NCI-H1048 (cell line): ENCODE measurements around the gene SLA2.
A peak's percentile ranks its signal among the peaks of the same experiment; 100 is the strongest.

Experiments used
- DNase-seq: peaks from one replicate; lab custom pipeline; 2025; lab: John Stamatoyannopoulos, UW

Gene SLA2

DNA sequence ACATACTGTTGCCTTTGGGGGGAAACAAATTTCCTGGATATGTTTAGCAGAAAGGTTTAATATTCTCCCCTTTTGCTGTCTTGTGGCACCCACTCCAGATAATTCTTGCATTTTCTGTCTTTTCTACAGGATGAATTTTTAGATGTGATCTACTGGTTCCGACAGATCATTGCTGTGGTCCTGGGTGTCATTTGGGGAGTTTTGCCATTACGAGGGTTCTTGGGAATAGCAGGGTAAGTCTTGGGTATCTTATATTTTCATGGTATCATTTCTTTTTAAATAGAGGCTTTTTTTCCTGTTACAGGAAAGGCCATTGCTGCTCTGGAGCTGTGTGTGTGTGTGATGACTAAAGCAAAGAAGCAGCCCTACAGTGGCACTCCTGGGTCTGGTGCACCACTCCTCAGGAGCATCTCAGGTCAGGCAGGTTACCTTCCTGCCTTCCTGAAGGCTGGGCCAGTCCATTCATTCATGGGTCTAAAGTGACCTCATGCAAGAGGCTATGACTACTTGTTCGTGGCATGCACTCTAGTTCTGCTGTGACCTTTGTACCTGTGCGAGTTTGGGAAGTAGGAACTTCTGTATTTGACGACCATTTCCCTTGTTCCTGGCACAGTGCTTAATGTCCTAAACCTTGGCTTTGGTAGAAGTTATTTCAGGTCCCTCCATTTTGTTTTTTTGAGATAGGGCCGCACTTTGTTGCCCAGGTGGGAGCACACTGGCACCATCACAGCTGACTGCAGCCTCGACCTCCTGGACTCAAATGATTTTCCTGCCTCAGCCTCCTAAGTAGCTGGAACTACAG, 38.2 kb downstream of the SLA2 start:
- DNase-seq, result no peak

DNA sequence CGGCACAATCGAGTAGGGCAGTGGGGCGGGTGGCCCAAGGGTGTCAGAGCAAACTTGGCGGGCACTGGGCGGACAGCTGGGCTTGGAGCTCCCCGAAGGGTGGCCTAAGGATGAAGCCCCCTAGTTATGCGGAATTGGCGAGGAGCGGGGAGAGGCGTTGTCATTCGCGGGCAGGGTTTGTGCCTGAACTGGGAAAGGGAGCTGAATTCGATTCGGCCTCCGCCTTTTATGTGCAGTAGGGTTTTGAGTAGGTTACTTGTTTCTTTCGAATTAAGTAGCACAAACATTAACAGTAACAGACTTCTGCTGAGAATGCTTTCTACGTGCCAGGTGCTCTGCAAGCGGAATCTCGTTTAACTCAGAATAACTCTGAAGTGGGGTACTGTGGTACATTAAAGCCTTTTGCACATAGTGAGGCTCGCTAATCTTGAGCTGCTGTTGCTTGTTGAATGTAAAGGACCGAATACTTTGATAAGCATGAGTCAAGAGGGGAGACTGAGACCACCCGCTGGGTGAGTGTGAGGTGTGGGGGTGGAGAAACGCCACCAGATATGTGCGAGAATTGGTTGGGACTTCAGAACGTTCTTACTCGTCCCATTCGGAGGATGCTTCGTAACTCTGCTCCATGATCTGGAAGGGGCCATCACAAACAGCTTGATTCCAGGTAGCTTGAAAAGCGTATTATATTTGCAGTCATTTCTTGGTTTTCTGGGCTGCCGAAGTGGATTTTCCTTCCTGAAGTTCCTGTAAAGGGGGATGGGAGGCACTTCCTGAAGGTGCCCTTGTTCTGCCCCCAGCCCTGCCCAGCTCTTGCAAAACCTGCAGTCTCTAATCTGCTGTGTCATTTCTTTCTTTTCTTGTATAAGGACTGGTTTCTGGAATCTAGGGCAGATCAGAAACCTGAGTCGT, 39.6 kb downstream of the SLA2 start:
- no peak for DNase-seq

DNA sequence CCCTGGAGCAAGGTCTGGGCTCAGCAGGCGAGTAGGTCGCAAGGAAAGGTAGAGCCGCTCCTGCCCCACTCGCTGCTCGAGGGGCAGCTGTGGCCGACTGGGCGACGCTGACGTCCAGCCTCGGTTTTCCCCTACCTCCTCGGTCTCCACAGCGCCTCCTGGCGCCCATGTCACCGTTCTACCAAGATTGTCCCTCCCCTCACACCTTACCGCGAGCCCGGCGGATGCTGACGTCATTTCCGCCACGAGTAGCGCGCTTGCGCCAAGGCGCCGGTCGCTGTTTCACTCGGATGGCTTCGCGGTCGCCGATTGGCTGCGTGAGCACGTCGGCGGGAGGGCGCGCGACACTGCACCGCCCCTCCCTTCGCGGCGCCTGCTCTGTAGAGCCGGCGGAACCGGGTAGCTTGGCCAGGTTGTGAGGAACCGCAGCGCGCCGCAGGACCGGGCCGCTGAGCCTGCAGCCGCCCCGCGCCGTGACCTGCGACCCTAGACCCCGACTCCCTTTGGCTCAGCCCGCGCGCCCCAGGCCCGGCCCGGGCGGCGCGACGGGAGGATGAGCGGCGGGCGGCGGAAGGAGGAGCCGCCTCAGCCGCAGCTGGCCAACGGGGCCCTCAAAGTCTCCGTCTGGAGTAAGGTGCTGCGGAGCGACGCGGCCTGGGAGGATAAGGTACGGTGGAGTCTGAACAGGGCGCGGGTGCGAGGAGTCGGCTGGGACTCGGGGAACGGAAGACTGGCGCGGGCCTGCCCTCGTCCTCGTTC, 40.4 kb downstream of the SLA2 start, which contains the start of gene RAB5IF:
Gene RAB5IF (plus strand): TSS at position 381 of the 759 bp plus-strand sequence. CDS start 173 bp downstream, at position 554.
- DNase-seq, result peak; percentile 90

DNA sequence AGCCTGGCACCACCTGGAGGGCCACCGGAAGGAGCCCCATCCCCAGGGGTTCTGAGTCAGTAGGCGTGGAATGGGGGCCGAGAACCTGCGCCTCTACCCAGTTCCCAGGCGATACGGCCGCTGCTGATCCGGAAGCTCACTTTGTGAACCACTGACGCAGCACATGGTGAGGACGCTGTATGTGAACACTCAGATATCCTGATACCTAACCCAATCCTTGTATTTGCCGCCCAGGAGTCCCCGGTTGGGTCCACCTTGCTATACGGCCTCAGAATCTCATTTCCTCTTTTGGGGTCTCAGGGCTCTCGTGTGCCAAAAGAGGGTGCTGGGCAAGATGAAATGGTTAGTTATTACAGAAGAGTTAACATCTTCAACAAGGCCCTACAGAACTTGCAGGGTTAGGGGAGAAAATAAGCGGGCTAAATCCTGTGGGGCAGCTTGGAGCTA, 41.0 kb downstream of the SLA2 start:
- no peak for DNase-seq

DNA sequence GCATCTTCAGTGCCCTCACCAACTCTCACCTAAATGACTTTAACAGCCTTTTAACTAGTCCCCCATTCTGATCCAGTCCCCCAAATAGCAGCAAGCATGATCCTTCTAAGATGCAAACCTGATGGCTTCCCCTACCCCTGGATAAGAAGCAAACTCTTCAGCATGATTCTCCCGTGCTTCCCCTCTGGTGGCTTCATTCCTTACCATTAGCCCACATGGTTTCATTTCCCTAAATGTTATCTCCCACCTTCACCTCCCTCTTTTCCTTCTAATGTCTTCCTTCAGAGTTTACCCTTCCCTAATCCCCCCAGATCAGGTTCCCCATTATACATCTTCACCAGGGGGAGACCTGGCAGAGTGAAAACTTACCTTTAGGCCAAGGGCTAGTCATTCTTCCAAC, 44.5 kb downstream of the SLA2 start:
- DNase-seq, result no peak

DNA sequence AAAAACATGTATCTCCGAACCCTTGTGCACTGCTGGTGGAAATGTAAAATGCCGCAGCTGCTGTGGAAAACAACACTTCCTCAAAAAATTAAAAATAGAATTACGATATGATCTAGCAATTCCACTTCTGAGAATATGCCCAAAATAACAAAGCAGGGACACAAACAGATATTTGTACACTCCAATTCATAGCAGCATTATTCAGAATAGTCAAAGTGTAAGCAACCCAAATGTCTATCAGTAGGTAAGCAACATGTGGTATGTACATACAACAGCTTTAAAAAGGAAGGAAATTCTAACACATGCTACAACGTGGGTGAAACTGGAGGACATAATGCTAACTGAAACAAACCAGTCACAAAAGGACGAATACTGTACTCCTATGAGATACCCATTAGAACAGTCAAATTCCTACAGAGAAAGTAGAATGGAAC, 46.1 kb downstream of the SLA2 start:
- DNase-seq, result no peak

DNA sequence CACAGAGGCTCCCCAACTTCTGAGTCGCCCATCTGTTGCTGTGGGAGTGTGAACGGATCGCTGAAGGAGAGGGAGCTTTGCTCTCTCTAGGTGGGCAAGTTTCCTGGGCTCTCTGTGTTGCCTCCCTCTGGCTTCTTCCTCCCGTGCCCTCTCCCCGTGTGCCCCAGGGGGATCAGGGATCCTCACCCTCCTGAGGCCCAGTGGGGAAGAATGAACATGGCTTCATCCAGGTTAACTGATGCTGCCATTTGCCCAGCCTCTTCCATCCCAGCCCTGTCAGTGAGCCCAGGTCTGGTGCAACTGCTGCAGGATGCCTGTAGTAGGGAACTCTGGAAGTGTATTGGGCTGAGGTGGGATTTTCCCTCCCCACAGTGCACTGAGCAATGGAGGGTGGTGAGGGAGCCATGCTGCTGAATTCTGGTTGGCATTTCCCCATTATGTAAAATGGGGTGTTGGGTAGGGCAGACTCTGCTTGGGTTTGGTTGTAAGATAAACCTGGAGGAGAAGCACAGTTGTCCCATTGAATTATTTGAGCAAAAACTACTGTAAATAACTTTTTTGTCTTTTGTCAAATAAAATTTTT, 52.6 kb downstream of the SLA2 start:
- DNase-seq, result no peak

DNA sequence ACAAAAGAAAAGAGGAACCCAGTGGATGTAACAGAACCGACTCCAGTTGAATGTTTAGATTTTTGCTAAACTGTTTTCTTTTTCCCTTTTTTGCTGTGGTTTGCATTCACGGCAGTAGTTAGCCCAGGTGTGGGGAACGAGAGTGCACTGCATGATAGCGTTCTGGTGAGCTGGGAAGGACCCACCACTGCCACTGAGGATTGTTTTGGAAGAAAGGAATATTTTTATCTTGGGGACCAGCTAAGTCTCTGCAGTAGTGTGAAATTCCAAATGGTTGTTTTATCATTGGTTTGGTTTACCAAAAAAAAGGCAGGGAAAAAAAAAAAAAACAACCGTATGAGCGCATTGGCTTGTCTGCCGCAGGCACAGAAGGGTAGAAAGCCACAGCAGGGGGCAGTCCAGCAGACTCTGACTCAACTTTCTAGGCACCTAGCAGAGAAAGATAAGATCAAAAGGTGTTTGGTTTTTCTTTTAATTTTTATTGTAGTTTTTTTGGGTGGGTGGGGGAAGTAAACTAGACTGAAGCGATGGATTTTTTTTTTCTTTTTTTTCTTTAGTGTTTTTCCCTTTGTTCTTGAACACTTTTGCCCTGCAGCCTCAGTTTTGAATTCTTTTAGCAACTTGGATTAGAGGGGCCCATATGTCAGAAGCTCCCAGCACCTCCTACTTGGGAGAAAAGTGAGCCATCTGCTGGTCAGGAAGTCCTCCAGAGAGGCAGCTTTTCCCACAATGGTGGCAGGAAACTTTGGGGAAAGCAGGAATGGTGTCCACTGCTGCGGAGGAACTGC, 53.9 kb downstream of the SLA2 start:
- DNase-seq, result no peak

DNA sequence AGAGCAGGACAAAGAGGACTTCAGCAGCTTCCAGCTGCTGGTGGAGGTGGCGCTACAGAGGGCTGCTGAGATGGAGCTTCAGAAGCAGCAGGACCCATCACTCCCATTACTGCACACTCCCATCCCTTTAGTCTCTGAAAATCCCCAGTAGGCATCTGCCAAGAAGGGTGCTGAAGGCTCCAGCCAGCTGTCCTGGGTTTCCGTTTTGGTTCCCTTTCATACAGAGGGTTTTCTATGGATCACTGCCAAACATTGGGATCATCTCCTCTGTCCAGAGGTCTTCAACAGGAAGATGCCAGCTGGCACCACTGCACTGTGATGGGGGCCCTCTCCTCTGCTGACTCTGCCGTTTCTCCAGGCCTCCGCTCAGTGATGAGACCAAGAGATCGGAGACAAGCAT, 54.7 kb downstream of the SLA2 start:
- DNase-seq, result no peak

DNA sequence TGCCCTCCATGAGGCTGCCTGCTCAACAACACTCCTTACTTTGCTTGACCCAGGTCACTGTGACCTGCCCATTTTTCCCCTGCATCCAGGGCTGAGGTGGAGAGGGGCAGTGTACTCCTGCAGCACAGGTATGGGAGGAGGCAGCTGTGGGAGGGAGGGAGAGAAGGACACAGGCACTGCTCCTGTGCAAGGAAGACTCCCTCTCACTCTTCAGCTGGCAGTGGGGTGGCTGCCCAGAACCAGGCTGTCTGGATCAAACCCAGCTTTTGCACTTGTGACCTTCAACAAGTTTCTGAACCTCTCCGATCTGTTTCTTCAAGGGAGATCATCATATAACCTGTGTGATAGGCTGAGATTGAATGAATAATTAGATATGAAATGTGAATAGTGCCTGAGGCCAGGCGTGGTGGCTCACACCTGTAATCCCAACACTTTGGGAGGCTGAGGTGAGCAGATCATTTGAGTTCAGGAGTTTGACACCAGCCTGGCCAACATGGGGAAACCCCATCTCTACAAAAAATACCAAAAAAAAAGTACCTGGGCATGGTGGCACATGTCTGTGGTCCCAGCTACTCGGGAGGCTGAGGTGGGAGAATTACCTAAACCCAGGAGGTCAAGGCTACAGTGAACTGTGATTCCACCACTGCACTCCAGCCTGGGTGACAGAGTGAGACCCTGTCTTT, 58.5 kb downstream of the SLA2 start:
- DNase-seq, result no peak

DNA sequence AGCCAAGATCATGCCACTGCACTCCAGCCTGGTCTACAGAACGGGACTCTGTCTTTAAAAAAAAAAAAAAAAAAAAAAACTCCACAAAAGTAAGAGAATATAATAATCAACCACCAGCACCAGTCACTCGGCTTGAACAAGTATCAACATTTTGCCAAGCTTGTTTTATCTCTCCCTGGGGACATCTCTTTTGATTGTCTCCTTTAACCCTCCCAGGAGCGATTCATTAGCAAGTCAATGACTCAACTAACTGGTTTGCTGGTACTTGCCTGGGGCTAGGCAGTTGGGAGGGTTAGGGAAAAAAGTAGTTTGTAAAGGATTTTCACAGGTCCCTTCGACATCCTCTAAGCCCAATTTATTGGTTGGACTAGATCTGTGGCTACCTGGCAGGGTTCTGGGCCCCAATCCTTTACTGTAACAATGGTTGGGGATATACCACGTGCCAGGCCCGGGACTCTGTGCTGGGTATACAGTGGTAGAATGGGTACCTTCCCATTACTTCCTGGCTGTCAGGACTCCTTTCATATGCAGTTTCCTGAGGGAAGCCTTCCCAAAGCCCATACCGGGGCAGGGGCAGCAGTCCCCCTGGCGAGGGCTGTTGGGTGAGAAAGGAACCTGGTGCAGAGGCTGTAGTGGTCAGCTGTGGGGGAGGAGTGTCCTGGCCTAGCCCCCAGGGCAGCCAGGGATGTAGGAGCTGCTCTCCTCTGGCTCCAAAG, 60.4 kb downstream of the SLA2 start:
- DNase-seq, result no peak

DNA sequence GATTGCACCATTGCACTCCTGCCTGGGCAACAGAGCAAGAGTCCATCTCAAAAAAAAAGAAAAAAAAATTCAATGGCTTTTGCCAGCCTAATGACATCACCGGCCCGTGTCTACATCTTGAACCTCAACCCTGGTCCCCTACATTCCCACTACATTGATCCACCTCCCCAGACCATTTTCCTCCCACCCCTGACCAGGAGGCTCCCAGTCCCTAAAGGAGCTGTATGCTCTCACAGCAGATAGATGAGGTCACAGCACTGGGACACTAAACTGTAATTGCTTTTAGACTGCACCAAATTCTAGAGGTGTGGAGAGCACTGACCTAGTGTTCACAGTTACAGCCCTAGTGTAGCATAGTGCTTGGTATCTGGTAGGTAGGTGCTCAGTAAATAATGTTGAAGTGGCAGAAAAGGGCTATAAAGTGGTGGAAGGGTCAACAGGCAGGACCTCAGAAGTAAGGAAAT, 61.9 kb downstream of the SLA2 start:
- DNase-seq, result no peak

DNA sequence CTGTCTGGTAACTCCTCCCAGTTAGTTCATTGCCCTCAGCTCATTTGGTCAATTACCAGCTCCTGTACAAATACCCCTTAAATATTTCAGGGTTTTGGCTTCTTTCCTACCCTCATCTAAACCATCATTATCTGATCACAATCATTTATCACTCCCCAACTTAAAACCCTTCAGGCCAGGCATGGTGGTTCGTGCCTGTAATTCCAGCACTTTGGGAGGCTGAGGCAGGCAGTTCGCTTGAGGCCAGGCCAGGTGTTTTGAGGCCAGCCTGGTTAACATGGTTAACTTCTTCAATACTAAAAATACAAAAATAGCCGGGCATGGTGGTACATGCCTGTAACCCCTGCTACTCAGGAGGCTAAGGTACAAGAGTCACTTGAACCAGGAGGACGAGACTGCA, 63.2 kb downstream of the SLA2 start:
- DNase-seq, result no peak

DNA sequence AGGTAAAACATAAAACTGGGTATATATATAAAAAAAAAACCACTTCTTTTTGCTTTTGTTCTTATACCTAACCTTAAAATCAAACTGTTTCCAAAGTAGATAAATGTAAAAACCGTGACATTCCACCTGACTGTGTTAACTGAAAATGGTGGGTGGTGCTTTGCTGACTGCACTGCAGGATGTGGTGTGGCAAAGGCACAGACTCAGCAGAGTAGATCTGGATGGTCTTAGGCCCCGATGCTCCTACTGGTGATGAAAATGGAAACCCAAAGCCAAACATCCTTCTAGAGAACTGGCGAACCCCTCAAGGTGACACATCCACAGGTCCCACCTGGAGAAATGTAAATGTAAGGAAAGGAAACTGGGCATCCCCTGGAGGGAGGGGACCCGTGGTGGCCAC, 63.7 kb downstream of the SLA2 start:
- no peak for DNase-seq

DNA sequence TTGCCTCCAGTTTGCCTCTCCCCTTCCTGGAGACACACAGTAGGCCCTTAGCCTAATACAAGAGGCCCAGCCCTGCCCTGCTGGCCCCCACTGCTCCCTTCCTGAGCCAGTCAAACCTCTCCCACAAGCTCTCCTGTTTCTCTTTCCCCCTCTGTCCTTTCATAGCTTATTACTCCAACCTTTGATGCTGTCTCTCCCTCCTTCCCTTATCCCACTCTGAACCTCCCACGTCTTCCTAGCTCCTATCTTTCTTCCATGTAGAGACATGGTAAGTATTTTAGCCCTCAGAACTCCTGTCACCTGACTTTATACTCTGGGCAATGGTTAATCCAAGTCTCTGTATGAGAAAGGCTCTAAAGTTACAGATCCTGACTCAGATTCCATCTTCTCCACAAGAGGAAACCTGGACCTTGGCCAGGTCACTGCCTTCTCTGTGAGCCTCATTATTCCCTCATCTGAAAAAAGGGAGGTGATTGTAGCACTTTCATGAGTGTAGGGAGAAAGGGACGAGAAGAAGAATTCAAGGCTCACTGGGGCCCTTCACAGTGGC, 65.9 kb downstream of the SLA2 start:
- no peak for DNase-seq

DNA sequence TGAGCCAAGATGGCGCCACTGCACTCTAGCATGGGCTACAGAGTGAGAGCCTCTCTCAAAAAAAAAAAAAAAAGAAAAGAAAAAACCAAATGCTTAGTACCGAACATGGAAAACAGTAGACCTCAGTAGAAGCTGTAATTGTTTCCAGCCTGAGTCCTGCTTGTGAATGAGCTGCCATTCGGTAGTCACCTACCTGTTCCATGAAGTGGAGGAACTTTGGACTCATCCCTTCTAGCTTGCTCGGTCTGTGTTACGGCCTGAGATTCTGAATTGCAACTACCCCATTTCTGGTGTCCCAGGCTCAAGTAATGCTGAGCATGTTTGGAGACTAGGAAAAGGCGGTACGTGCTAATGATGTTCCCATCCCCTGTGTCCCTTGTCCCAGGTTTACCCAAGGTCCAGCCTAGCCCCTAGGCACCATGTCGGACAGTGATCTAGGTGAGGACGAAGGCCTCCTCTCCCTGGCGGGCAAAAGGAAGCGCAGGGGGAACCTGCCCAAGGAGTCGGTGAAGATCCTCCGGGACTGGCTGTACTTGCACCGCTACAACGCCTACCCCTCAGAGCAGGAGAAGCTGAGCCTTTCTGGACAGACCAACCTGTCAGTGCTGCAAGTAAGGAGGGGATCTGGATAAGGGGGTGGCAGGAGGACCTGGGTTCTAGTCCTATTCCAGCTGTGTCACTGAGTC, 67.5 kb downstream of the SLA2 start:
- DNase-seq, result no peak

DNA sequence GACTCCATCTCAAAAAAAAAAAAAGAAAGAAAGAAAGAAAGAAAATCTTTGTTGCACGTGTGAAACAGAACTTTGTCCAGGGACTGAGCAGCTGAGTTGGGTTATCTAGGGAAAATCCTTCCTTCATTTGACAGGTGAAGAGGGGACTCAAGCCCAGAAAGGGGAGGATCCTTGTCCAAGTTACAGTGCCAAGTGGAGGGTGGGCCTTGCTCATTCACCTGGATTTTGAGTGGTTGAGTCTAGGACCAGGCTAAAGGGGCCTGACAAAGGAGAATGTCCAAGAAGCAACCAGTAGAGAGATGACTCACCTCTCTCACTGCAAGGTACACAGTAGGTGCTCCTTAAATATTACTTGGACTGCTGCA, 69.9 kb downstream of the SLA2 start:
- DNase-seq, result no peak

DNA sequence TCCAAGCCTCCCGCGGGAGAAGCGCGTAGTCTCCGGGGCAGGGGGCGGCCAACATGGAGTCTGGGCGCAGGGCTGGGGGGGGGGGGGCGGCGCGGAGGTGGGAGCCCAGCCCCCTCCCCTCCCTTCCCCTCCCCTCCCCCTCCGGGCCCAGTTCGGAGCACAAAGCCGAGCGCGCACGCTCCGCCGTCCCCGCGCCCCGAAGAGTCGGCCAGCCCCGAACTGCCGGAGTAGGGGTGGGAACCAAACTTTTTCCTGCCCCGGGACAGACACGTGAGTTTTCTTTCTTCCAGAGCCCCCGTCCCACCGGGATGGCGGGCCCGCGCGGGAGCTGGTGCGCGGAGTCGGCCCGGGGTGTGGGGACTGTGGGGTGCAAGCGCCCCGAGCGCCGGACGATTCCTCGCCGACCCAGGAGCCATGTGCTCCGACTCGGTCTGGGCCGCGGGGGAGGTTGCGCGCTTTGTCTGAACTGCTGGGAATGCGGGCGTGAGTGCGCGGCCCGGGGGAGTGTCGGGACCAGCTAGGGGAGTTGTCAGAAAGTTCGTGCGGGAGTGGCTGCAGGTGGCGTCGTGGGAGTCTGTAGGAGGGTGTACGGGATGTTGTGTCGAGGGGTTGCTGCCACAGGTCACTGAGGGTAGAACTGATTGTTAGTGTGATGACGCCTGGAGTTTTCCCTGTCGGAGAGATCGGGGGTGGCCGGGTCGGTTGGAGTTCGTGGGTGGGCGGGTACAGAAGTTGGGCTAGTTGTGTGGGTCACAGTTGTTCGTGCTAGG, 71.4 kb downstream of the SLA2 start:
- no peak for DNase-seq
